HCT116 (cell line): ENCODE data around the gene CLVS2. TPM values are rescaled to one million over a fixed set of nuclear protein-coding genes. Genes with fewer than 3 reads are reported as not detected.

Experiments used
- ATAC-seq: fragments of 200-7000 bp; cut with Tn5 transposase; 2 replicates; pipeline ENCODE4 v1.9.1; 2020; ENCODE audit warnings: mild to moderate bottlenecking, moderate library complexity
- BruUV-seq: library from RNA; stranded (reverse); fragments of 400-500 nt; replicated peaks from 2 replicates; lab custom pipeline; 2021; lab: Mats Ljungman, UMichigan
- CTCF ChIA-PET: fragments of 300-600 bp; sonication (Branson Sonifier 250); formaldehyde crosslinking; loops from one replicate; lab custom pipeline; 2021; ENCODE audit warnings: antibody characterized with exemption; lab: Charles Lee
- POLR2A ChIA-PET: fragments of 300-600, 350-600 bp; sonication (Branson Sonifier 250); formaldehyde crosslinking; loops from one replicate; lab custom pipeline; 2021; ENCODE audit warnings: antibody characterized with exemption; lab: Charles Lee
- RAD21 ChIA-PET, 2 experiments: fragments of 300-600 bp; sonication (Branson Sonifier 250); formaldehyde crosslinking; loops; one replicate each; lab custom pipeline; 2023; ENCODE audit warnings: low total read pairs in 2 of 2; ENCODE audit not compliant: uncharacterized antibody in 2 of 2, unreplicated experiment in 2 of 2, low non-redundant PET in 1 of 2; lab: Charles Lee
- DNase-seq: peaks from one replicate; pipeline ENCODE4 v3.0.0-alpha.2; 2010; ENCODE audit warnings: low read depth, low spot score
- H2AFZ ChIP-seq: fragments of 200-600 bp; shearing (Covaris generic), sonication (generic); 2 replicates; pipeline ENCODE4 v1.6.1; 2017; ENCODE audit warnings: low read depth, mixed run types, mixed read lengths, antibody characterized with exemption, low read length; ENCODE audit not compliant: poor library complexity, severe bottlenecking
- H3K27ac ChIP-seq: 2 replicates; pipeline ENCODE4 v1.5.1; 2012; ENCODE audit warnings: low read depth, low read length
- H3K27me3 ChIP-seq: fragments of 200-600 bp; sonication (generic); 2 replicates; pipeline ENCODE4 v1.6.1; 2016; ENCODE audit warnings: mixed run types, low read length, mixed read lengths; ENCODE audit not compliant: insufficient read depth
- H3K36me3 ChIP-seq, 2 experiments: fragments of 200-500 bp in 1 of 2; fragments of 200-600 bp in 1 of 2; sonication (Bioruptor generic) in 1 of 2; sonication (generic) in 1 of 2; 2 replicates each; pipeline versions ENCODE4 v1.5.1 to v1.6.1; 2014 to 2016; ENCODE audit warnings: low read length in 2 of 2, inconsistent platforms in 1 of 2, mixed read lengths in 1 of 2, mixed run types in 1 of 2; ENCODE audit not compliant: insufficient read depth in 2 of 2, control insufficient read depth in 1 of 2
- H3K4me1 ChIP-seq, 2 experiments: fragments of 200-600 bp in 1 of 2; sonication (generic) in 1 of 2; 2 replicates each; pipeline versions ENCODE4 v1.5.1 to v1.6.1; 2012 to 2017; ENCODE audit warnings: low read length in 2 of 2, inconsistent platforms in 1 of 2, mild to moderate bottlenecking in 1 of 2, mixed read lengths in 1 of 2, mixed run types in 1 of 2, moderate library complexity in 1 of 2; ENCODE audit not compliant: insufficient read depth in 2 of 2, control insufficient read depth in 1 of 2
- H3K4me2 ChIP-seq: fragments of 200-600 bp; sonication (generic); 2 replicates; pipeline ENCODE4 v1.6.1; 2017; ENCODE audit warnings: mixed run types, low read length, mixed read lengths
- H3K4me3 ChIP-seq, 2 experiments: fragments of 200-600 bp in 1 of 2; sonication (generic) in 1 of 2; replicated peaks in 1 of 2; 2 replicates each; pipeline ENCODE4 v1.5.1; 2011 to 2016; ENCODE audit warnings: low read length in 2 of 2, control low read depth in 1 of 2, low read depth in 1 of 2, mild to moderate bottlenecking in 1 of 2, mixed read lengths in 1 of 2, mixed run types in 1 of 2
- H3K79me2 ChIP-seq: fragments of 200-600 bp; sonication (generic); 2 replicates; pipeline ENCODE4 v1.6.1; 2017; ENCODE audit warnings: mild to moderate bottlenecking, mixed run types, low read length, moderate library complexity, mixed read lengths; ENCODE audit not compliant: insufficient read depth
- H3K9ac ChIP-seq: fragments of 200-600 bp; sonication (generic); 2 replicates; pipeline ENCODE4 v1.6.1; 2016; ENCODE audit warnings: low read length, mixed read lengths
- H3K9me2 ChIP-seq: fragments of 200-600 bp; sonication (generic), shearing (Covaris generic); 2 replicates; pipeline ENCODE4 v1.6.1; 2017; ENCODE audit warnings: mixed run types, mild to moderate bottlenecking, moderate library complexity; ENCODE audit not compliant: insufficient read depth
- H3K9me3 ChIP-seq, 2 experiments: fragments of 200-500 bp in 1 of 2; fragments of 200-600 bp in 1 of 2; sonication (Bioruptor generic) in 1 of 2; sonication (generic) in 1 of 2; 2 replicates each; pipeline ENCODE4 v1.6.1; 2014 to 2017; ENCODE audit warnings: low read length in 2 of 2, mixed read lengths in 2 of 2, inconsistent platforms in 1 of 2, low read depth in 1 of 2, mild to moderate bottlenecking in 1 of 2, mixed run types in 1 of 2, moderate library complexity in 1 of 2; ENCODE audit not compliant: control insufficient read depth in 1 of 2, insufficient read depth in 1 of 2
- H4K20me1 ChIP-seq: fragments of 200-600 bp; sonication (generic), shearing (Covaris generic); 2 replicates; pipeline ENCODE4 v1.6.1; 2017; ENCODE audit warnings: mixed run types, mild to moderate bottlenecking, moderate library complexity; ENCODE audit not compliant: insufficient read depth
- EGR1 ChIP-seq: IDR thresholded peaks from 2 replicates; pipeline ENCODE4 v1.6.1; 2012; ENCODE audit warnings: low read depth
- EZH2 ChIP-seq: fragments of 200-600 bp; sonication (generic); IDR thresholded peaks from 2 replicates; pipeline ENCODE4 v1.6.1; 2017; ENCODE audit warnings: antibody characterized with exemption, mixed run types
- EZH2phosphoT487 ChIP-seq: fragments of 200-600 bp; IDR thresholded peaks from 2 replicates; pipeline ENCODE4 v1.6.1; 2018; ENCODE audit warnings: antibody characterized with exemption, borderline replicate concordance
- POLR2AphosphoS5 ChIP-seq: IDR thresholded peaks from 2 replicates; pipeline ENCODE4 v1.6.1; 2011; ENCODE audit warnings: mild to moderate bottlenecking, low read depth, low read length, moderate library complexity
- RAD21 ChIP-seq: IDR thresholded peaks from 2 replicates; pipeline ENCODE4 v1.6.1; 2012; ENCODE audit warnings: low read depth, mild to moderate bottlenecking
- SIN3A ChIP-seq: IDR thresholded peaks from 2 replicates; pipeline ENCODE4 v1.6.1; 2012; ENCODE audit warnings: low read depth
- SP1 ChIP-seq: IDR thresholded peaks from 2 replicates; pipeline ENCODE4 v1.6.1; 2012; ENCODE audit warnings: low read depth
- SRF ChIP-seq: IDR thresholded peaks from 2 replicates; pipeline ENCODE4 v1.6.1; 2012; ENCODE audit warnings: low read depth
- TCF7L2 ChIP-seq: IDR thresholded peaks from 2 replicates; pipeline ENCODE4 v1.7.0; 2011; ENCODE audit warnings: borderline replicate concordance, inconsistent platforms; ENCODE audit not compliant: insufficient read depth, insufficient read length; ENCODE audit errors: extremely low read depth
- YY1 ChIP-seq: IDR thresholded peaks from 2 replicates; pipeline ENCODE4 v1.6.1; 2011; ENCODE audit warnings: low read length, low read depth, moderate library complexity, mild to moderate bottlenecking; ENCODE audit not compliant: insufficient replicate concordance; ENCODE audit errors: extremely low read depth
- ZFX ChIP-seq: fragments of 450-650 bp; IDR thresholded peaks from 2 replicates; pipeline ENCODE4 v1.6.1; 2017
- intact Hi-C: fragments of 100-400 bp; cut with micrococcal nuclease; formaldehyde crosslinking; loops from 2 replicates; pipeline ENCODE4 v1.10.0; 2022
- total RNA-seq: library from RNA; stranded (reverse); gene quantifications from one replicate; pipeline ENCODE4 v1.2.1, GENCODE V29; 2021; ENCODE audit not compliant: unreplicated experiment
- TF ChIP-seq, protein P1 (sequence below), 3 experiments: fragments of 200-600 bp in 1 of 3; sonication (generic) in 1 of 3; IDR thresholded peaks in 2 of 3; conservative IDR thresholded peaks in 1 of 3; 2 replicates each; pipeline ENCODE4 v1.5.1; 2012 to 2017; ENCODE audit warnings: low read depth in 2 of 3, low read length in 2 of 3, antibody characterized with exemption in 1 of 3, borderline replicate concordance in 1 of 3, control low read depth in 1 of 3, mild to moderate bottlenecking in 1 of 3, mixed read lengths in 1 of 3, mixed run types in 1 of 3, moderate library complexity in 1 of 3; ENCODE audit not compliant: insufficient read depth in 1 of 3
- TF ChIP-seq, protein P2 (sequence below): IDR thresholded peaks from 2 replicates; pipeline ENCODE4 v1.6.1; 2011; ENCODE audit warnings: mild to moderate bottlenecking, low read length, moderate library complexity; ENCODE audit not compliant: insufficient replicate concordance; ENCODE audit errors: extremely low read depth
- TF ChIP-seq, protein P3 (sequence below): IDR thresholded peaks from 2 replicates; pipeline ENCODE4 v1.6.1; 2012

Gene CLVS2
- total RNA-seq, 1 experiment from 2014 or later = not detected

DNA sequence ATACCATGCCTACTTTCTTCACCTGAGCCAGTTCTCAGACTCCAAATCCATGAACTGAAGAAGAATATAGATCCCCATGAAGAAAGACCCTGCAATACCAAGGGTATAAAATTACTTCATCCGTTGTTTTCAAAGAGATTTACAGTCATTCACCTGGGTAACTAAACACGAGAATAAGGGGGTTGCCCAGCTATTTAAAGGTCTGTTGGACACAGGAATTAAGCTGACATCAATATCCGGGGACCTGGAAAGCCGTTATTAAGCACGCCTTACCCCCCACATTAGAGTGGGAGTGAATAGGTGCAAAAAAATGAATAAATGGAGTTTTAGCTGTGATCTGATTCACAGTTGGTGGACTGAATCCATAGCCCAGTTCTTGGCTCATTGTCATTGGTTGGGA is 28.9 kb downstream of the CLVS2 start:
- Histone ChIP-seq H3K4me1 (no peaks in the 10 kb centered on the region), H3K79me2 (no peaks in the 10 kb centered on the region), H4K20me1 (no peaks in the 10 kb centered on the region), H3K9ac (no peak overlapping the region)
- BruUV-seq = no TSS peak
- TF ChIP-seq YY1 (no peak), EZH2 (no peak), RAD21 (no peak), SRF (no peak), EZH2phosphoT487 (no peak), ZFX (no peak), SP1 (no peak), TCF7L2 (no peak), EGR1 (no peak), POLR2AphosphoS5 (no peak), SIN3A (no peak)
- TF ChIP-seq, protein P1, sequence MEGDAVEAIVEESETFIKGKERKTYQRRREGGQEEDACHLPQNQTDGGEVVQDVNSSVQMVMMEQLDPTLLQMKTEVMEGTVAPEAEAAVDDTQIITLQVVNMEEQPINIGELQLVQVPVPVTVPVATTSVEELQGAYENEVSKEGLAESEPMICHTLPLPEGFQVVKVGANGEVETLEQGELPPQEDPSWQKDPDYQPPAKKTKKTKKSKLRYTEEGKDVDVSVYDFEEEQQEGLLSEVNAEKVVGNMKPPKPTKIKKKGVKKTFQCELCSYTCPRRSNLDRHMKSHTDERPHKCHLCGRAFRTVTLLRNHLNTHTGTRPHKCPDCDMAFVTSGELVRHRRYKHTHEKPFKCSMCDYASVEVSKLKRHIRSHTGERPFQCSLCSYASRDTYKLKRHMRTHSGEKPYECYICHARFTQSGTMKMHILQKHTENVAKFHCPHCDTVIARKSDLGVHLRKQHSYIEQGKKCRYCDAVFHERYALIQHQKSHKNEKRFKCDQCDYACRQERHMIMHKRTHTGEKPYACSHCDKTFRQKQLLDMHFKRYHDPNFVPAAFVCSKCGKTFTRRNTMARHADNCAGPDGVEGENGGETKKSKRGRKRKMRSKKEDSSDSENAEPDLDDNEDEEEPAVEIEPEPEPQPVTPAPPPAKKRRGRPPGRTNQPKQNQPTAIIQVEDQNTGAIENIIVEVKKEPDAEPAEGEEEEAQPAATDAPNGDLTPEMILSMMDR (IDR thresholded peaks at IDR 0.05 in 2 of 3, conservative IDR thresholded peaks at IDR 0.05 in 1 of 3; ENCODE audit: borderline replicate concordance in 1 of 3, insufficient read depth in 1 of 3, low read depth in 2 of 3, low read length in 2 of 3) = no peak
- TF ChIP-seq, protein P2, sequence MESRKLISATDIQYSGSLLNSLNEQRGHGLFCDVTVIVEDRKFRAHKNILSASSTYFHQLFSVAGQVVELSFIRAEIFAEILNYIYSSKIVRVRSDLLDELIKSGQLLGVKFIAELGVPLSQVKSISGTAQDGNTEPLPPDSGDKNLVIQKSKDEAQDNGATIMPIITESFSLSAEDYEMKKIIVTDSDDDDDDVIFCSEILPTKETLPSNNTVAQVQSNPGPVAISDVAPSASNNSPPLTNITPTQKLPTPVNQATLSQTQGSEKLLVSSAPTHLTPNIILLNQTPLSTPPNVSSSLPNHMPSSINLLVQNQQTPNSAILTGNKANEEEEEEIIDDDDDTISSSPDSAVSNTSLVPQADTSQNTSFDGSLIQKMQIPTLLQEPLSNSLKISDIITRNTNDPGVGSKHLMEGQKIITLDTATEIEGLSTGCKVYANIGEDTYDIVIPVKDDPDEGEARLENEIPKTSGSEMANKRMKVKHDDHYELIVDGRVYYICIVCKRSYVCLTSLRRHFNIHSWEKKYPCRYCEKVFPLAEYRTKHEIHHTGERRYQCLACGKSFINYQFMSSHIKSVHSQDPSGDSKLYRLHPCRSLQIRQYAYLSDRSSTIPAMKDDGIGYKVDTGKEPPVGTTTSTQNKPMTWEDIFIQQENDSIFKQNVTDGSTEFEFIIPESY = no peak
- TF ChIP-seq, protein P3, sequence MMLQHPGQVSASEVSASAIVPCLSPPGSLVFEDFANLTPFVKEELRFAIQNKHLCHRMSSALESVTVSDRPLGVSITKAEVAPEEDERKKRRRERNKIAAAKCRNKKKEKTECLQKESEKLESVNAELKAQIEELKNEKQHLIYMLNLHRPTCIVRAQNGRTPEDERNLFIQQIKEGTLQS = no peak
- TF ChIP-seq, all 23 proteins: peak for 0
- POLR2A ChIA-PET = no interaction called here
- Histone ChIP-seq H3K27me3 (peaks cover 22% of the 10 kb centered on the region), H3K4me3 (no peak overlapping the region), H3K9me2 (no peaks in the 10 kb centered on the region), H3K4me2 (no peak overlapping the region), H2AFZ (no peak overlapping the region), H3K27ac (no peak overlapping the region), H3K36me3 (no peaks in the 10 kb centered on the region), H3K9me3 (no peaks in the 10 kb centered on the region)
- ATAC-seq = no peak
- RAD21 ChIA-PET = no interaction called here
- intact Hi-C loops = no loop called here
- no peak for DNase-seq
- CTCF ChIA-PET = no interaction called here
